Measurements from ENCODE around the gene KIF24. TPM values are rescaled to one million over a fixed set of nuclear protein-coding genes. Genes with fewer than 3 reads are reported as not detected.
"Not testable (repeated sequence)": the region's sequence is repeated elsewhere in the genome, so short reads cannot be mapped to it uniquely, and the experiment has no call there.

KIF24 gene
- total RNA-seq, 2 donors from 2014 or later: 1.3 to 2.2 TPM

DNA sequence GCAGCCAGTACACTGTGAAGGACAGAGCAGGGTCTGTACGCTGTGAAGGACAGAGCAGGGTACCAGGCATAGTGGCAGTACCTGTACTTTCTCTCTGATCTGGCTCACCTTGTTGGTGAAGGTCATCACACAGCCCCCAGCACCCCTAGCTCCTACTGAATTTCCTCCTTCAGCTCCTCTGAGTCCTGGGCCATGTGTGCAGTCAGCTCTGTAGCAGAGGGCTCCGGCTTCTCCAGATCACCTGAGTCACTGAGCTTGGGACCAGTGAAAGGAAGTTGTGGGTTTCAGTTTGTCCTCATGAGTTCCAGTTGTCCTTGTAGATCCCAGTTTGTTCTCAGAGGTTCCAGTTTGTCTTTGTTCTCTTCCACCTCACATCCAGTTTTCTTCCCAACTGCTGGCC is 5.8 kb upstream of the KIF24 start:
- no peak for DNase-seq
- intact Hi-C loops (cut with DNase I, micrococcal nuclease): loop anchor here in 1 of 2 donors (5.0 kb wide), 1 partner anchor 42 kb away; the partner anchor contains the start of gene MYORG
- ATAC-seq: no peak

DNA sequence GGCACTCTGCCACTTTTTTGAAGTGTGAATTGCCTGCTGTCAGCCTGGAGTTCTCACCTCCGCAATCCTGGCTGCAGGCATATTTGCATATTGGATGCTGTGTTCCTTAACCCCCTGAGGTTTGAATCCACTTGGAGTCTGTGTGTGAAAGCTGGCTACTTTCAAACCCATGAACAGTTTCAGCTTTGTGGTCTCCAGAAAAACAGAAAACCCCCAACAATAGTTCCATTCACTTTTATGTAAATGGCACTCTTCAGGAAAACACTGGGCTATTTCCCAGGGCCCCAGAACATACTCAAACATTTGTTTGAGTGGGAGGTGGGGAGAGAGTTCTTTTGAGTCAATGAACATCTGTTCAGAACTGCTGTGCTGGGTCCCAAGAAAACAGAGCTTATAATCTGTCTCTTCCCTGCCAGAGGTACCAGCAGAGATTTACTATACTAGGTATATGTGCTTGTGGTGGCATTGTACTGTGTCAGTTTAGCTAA is 5.3 kb upstream of the KIF24 start:
- intact Hi-C loops (cut with DNase I, micrococcal nuclease): loop anchor here in 1 of 2 donors (5.0 kb wide), 1 partner anchor 43 kb away; the partner anchor contains the start of gene MYORG
- no peak for ATAC-seq
- no peak for DNase-seq

DNA sequence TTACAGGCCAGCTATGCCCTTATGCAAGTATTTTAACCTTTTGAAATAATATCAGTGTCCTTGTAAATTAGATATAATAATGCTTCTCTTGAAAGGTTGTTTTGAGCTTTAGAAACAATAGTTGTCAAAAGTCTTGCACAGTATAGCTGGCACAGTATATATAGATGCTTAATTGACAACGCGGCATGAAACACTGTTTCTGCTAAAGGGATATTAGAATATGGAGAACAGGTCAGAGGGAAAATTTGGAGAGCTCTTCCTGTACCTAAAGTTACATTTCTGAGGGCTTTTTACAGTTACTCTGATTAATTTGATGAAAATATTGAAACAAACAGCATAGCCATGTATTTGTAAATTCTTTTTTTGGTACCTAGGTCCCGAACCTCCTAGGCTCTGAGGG is 4.8 kb upstream of the KIF24 start:
- DNase-seq (no peak), ATAC-seq (no peak)
- intact Hi-C loops (cut with DNase I, micrococcal nuclease): loop anchor here (2.0 to 5.0 kb wide), 2 partner anchors 43 to 45 kb away; partner anchors contain the start of gene MYORG (in 1 of the 2)

DNA sequence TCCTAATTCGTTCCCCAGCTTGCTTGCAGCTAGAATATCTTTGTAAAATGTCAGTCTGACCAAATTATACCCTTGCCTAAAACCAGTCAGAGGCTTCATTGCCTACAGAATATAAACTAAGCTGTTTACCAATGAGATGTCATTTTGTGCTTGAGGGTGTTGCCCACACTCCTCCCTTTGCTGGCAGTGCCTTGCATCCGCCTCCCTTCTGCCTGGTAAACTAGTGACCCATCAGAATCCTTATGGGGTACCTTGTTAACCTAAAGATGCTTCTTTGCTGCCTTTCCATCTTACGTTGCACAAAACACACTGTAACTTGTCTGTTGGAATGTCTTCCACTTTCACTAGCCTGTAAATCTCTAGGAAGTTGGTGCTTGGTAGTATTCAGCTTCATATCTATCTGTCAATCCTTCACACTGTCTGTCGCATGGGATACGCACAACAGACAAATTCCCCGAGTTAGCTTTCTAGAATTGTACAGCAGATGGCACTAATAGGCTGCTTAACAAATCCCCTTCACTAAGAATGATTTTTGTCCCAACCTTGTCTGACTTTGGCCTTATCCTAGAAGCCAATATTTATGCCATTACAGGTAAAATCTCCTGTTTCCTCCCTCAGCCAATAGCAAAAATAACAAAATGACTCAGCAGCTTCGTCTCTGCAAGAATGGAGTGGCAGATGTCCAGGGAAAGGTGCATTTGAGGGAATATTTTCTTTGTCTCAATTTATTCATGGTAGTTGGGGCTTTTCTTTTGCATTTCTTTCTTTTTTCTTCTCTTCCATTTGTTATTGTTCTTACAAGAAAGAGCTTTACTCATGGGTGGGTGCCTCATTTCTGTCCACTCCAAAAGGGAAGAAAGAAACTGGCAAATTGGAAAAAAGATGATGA is 3.3 kb upstream of the KIF24 start:
- intact Hi-C loops (cut with DNase I, micrococcal nuclease): loop anchor here (2.0 to 5.0 kb wide), 2 partner anchors 45 to 46 kb away; partner anchors contain the start of gene MYORG (in 1 of the 2)
- ATAC-seq (no peak), DNase-seq (no peak)

DNA sequence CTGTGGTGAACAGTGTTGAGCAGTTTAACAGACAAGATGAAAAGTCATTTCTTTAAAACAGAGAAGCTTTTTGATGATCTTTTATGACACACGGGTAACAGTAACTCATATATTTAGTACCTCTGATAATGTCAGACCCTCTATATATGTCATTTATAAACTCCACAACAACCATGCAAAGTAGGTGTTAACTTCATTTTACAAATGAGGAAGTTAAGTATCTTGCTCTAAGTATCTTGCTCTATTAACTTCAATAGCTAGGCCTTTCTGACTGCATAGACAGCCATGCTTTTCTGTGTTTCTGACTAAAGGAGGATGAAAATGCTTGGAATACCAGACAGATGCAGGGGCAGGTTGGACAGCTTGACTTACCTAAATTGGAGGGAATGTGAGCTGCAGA is 2.1 kb upstream of the KIF24 start:
- DNase-seq: no peak
- intact Hi-C loops (cut with DNase I, micrococcal nuclease): loop anchor here in 1 of 2 donors (5.0 kb wide), 1 partner anchor 46 kb away; the partner anchor contains the start of gene MYORG
- ATAC-seq: no peak

- intact Hi-C loops (cut with DNase I, micrococcal nuclease): no loop called here
- ATAC-seq: peak; percentile 11
- DNase-seq: no peak
Measured at GRCh38 chr9:34328500-34328986, 525 bp downstream of the KIF24 start.

- DNase-seq (no peak), ATAC-seq (no peak)
- intact Hi-C loops (cut with DNase I, micrococcal nuclease): no loop called here
Measured at GRCh38 chr9:34326690-34327089, 2.4 kb downstream of the KIF24 start.

- ATAC-seq: no peak
- intact Hi-C loops (cut with DNase I, micrococcal nuclease): no loop called here
- DNase-seq: no peak
Measured at GRCh38 chr9:34322899-34323591, 6.0 kb downstream of the KIF24 start.

DNA sequence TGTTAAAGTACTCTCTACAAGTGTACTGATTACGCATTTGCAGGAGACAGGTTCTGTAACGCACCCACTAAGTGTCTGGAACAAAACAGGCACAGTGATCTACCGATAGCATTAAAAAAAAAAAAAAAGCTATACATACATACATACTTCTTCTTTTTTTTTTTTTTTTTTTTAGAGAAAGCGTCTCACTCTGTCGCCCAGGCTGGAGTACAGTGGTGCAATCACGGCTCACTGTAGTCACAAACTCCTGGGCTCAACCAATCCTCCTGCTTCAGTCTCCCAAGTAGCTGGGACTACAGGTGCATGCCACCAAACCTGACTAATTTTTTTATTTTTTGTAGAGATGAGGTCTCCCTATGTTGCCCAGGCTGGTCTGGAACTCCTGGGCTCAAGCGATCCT is 7.6 kb downstream of the KIF24 start:
- intact Hi-C loops (cut with DNase I, micrococcal nuclease): no loop called here
- DNase-seq (no peak), ATAC-seq (no peak)

GRCh38 chr9:34318163-34318790 is 10.8 kb downstream of the KIF24 start:
- intact Hi-C loops (cut with DNase I, micrococcal nuclease): no loop called here
- no peak for DNase-seq

DNA sequence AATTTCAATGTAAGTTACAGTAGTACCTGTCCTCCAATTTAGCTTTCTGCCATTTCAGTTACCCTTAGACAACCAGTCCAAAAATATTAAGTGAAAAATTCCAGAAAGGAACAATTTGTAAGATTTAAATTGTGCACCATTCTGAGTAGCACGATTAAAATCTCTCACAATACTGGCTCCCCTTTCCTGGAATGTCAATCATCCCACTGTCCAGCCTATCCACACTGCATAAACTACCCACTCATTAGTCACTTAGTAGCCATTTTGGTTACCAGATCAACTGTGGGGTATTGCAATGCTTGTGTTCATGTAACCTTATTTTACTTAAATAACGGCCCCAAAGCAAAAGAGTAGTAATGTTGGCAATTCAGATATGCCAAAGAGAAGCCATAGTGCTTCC is 11.6 kb downstream of the KIF24 start:
- DNase-seq: no peak
- intact Hi-C loops (cut with DNase I, micrococcal nuclease): no loop called here
- no peak for ATAC-seq

More at GRCh38 chr9:34318163-34318790, 10.8 kb downstream of the KIF24 start:
- no peak for ATAC-seq

GRCh38 chr9:34311499-34312185 is 17.4 kb downstream of the KIF24 start:
- intact Hi-C loops (cut with DNase I, micrococcal nuclease): no loop called here
- DNase-seq (no peak), ATAC-seq (no peak)

DNA sequence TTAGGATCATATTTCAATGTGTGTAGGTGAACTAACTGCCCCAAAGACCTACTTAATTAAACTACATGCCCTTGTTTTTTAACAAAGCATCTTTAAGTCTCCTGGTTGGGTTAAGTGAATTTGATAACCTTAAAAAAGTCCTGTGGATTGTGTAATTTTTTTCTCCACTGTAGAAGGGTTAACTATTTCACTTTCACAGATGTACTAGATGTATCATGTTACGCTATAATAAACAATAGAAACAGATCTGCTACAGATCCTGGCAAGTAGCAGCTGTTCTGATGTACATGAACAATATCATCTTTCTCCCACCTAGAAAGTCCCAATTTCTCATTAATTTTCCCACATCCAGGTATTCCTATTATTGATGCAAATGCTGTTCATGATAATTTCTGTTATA is 18.9 kb downstream of the KIF24 start:
- no peak for ATAC-seq
- intact Hi-C loops (cut with DNase I, micrococcal nuclease): no loop called here
- no peak for DNase-seq

GRCh38 chr9:34308316-34308715 is 20.8 kb downstream of the KIF24 start:
- ATAC-seq; DNase-seq; intact Hi-C loops (cut with DNase I, micrococcal nuclease): not testable (repeated sequence)

DNA sequence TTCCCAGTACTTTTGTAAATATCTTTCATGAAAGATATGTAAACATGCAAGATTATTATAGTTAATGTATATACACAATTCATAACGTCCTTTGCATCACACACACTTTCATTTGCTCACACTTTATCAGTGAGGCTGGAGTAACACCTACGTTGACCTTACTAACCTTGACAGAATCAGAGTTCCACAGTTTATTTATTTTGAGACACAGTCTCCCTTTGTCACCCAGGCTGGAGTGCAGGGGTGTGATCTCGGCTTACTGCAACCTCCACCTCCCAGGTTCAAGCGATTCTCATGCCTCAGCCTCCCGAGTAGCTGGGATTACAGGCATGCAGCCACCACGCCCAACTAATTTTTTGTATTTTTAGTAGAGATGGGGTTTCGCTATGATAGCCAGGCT is 28.0 kb downstream of the KIF24 start:
- ATAC-seq; intact Hi-C loops (cut with DNase I, micrococcal nuclease); DNase-seq: not testable (repeated sequence)

- intact Hi-C loops (cut with DNase I, micrococcal nuclease): no loop called here
- ATAC-seq: peak; percentile 56
- DNase-seq: no peak
Measured at GRCh38 chr9:34292552-34292951, 36.5 kb downstream of the KIF24 start.

DNA sequence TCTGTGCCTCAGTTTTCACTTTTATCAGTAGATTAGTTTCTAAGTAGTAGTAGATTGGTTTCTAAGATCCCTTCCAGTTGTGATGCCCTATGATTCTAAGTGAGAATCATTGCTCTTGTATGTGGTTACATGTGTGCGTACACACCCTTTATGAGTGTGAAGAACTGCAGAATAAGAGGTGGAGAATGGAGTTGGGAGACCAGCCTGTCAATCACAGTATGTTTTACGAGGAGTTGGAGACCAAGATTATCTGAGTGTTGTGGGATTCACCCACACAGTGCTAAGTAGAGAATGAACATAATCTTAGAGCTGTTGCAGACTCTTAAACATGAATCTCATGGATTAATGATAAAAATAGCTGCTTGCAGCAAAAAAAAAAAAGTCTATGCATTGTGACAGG is 37.6 kb downstream of the KIF24 start:
- ATAC-seq: no peak
- intact Hi-C loops (cut with DNase I, micrococcal nuclease): no loop called here
- no peak for DNase-seq

GRCh38 chr9:34291023-34291422 is 38.0 kb downstream of the KIF24 start:
- ATAC-seq (no peak), DNase-seq (no peak)
- intact Hi-C loops (cut with DNase I, micrococcal nuclease): no loop called here
